Epithelial cell of esophagus (primary cell): Measurements from ENCODE around the gene PHYKPL.
A peak's percentile ranks its signal among the peaks of the same experiment; 100 is the strongest.

ENCODE experiments used
- DNase-seq: peaks from one replicate; pipeline ENCODE4 v3.0.0; 2010; ENCODE audit warnings: low read depth
- H3K4me3 ChIP-seq: 2 replicates; pipeline ENCODE4 v1.5.1; 2011; ENCODE audit warnings: mild to moderate bottlenecking, low read length, control low read depth
- CTCF ChIP-seq: IDR thresholded peaks from 2 replicates; pipeline ENCODE4 v1.5.1; 2011; ENCODE audit warnings: low read depth, mild to moderate bottlenecking, low read length, control low read depth, inconsistent platforms; ENCODE audit not compliant: insufficient read depth; ENCODE audit errors: missing control alignments

Gene PHYKPL

DNA sequence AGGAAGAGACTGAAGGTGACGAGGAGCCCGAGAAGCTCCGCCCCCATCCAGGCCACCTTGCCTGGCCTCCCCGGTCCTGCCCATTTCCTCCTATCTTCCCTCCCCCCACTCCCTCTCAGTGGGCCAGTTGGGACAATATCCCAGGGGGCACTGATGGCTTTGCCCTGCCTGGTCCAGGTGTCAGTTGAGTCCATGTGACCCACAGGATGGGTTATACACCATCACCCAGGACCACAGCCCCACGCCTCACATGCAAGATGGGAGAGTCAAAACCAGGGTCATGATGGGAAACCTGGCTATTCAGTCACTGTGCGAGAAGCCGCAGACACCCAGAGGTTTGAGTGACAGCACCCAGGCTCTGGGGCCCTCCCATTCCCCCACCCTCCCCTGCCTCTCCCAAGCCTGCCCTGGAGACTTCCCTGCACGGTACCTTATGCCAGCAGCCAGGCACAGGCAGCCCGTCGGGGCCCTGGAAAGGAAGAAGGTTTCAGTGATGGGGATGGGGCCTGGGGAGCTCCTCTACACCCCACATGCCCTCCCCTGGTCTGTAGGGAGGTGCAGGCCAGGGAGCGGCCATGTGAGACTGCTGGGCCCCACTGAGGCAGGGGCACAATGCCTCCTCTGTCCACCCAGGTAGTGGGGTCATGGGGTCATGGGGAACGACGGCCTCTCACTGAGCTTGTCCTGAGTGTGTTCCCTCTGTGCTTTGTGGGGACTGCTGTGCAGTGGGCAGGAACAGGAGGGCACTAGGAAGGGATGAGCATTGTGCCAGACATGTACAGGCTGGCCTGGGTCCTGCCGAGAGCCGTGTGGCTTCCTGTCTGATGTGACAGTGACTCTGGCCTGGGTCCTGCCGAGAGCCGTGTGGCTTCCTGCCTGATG is 6.3 kb upstream of the PHYKPL start:
- DNase-seq: no peak
- no peak for TF ChIP-seq CTCF
- H3K4me3 ChIP-seq: no peak overlapping the region

GRCh38 chr5:178238313-178238635 is 5.7 kb upstream of the PHYKPL start:
- no peak for TF ChIP-seq CTCF

DNA sequence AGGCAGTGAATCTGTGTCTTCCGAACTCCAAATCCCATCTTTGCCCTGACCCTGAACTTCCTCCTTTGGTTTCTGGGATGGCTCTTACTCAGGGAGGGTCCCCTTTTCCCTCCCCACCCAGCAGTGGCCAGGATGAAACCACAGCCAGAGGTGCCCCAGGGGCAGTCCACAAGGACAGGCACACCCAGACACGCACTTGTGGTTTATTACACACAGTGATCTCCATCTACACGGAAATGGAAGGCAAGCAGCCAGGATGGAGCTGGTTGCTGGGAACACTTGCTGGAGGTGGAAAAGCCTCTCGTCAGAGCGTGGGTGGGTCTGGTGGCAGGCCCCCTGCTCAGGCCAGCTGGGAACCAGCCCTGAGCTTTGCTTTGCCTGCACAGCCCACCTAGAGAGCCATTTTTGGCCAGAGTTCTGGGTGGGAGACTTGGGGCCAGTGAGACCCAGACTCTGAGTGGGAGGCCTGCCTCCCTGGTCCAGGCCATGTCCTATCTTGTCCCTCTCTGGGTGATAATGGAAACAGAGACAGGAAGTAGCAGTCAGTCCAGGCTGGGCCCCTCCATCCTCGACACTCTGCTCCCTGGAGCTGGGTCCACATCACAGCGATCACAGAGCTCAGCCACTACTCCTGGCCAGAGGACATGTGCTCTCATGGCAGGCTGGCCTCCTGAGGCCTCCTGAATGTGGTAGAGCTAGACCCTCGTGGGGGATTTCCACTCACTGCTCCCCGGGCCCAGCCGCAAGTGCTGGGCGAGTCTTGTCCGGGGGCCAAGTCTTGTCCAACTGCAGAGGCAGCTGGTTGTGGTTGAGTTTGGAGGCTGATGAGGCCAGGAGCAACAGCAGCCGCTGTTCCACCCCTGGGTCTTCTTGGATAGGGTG is 5.1 kb upstream of the PHYKPL start:
- no peak overlapping the region for H3K4me3 ChIP-seq
- TF ChIP-seq CTCF: no peak
- peak; percentile 53 for DNase-seq

More at GRCh38 chr5:178238313-178238635, 5.7 kb upstream of the PHYKPL start:
- no peak overlapping the region for H3K4me3 ChIP-seq
- no peak for DNase-seq

DNA sequence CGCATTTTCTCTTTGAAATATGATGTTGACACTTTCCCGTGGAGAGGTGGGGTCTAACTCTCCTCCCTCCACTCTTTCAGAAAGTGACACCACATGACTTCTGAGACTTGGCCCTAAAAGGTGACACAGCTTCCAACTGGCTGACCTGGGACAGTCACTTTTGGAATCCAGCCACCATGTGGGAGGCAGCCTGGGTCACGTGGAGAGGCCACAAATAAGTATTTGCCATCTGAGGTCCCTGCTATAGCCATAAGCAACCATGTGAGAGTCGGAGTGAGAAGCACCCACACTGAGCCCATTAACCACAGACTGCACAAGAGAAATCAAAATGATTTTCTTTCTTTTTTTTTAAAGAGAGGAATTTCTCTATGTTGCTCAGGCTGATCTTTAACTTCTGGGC is 4.1 kb upstream of the PHYKPL start:
- DNase-seq: no peak
- no peak overlapping the region for H3K4me3 ChIP-seq
- no peak for TF ChIP-seq CTCF

DNA sequence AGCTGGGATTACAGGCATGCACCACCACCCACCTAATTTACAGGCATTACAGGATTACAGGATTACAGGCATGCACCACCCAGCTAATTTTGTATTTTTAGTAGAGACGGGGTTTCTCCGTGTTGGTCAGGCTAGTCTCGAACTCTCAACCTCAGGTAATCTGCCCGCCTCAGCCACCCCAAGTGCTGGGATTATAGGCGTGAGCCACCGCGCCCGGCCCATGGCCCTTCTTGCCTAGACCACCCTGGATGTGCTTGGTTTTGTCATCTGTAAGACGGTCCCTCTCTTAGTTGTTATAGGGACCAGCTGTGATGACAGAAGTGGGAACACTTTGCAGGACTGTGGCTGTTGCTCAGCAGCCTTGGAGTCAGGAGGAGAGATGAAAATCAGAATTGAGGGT is 3.5 kb upstream of the PHYKPL start:
- no peak overlapping the region for H3K4me3 ChIP-seq
- TF ChIP-seq CTCF: no peak
- DNase-seq: no peak

- no peak overlapping the region for H3K4me3 ChIP-seq
- TF ChIP-seq CTCF: no peak
- DNase-seq: no peak
These were observed 3.0 kb upstream of the PHYKPL start for GRCh38 chr5:178235588-178235974.
